Nephron progenitor cell (in vitro differentiated cells): ENCODE results near the gene CHTF8.
A peak's percentile ranks its signal among the peaks of the same experiment; 100 is the strongest.
"Not testable (repeated sequence)": the region's sequence is repeated elsewhere in the genome, so short reads cannot be mapped to it uniquely, and the experiment has no call there.

Source experiments
- DNase-seq: peaks from one replicate; pipeline ENCODE4 v3.0.0; 2021
- H3K27ac Mint-ChIP-seq: 2 replicates; pipeline ENCODE4 v1.8.0; 2021; ENCODE audit warnings: mild to moderate bottlenecking, moderate library complexity, mixed read lengths
- H3K27me3 Mint-ChIP-seq: 2 replicates; pipeline ENCODE4 v1.8.0; 2021; ENCODE audit warnings: mild to moderate bottlenecking, low read depth, mixed read lengths; ENCODE audit not compliant: poor library complexity
- H3K36me3 Mint-ChIP-seq: 2 replicates; pipeline ENCODE4 v1.8.0; 2021; ENCODE audit warnings: low read depth, mixed read lengths
- H3K4me1 Mint-ChIP-seq: 2 replicates; pipeline ENCODE4 v1.8.0; 2021; ENCODE audit warnings: mixed read lengths
- H3K4me3 Mint-ChIP-seq: 2 replicates; pipeline ENCODE4 v1.8.0; 2021; ENCODE audit warnings: mild to moderate bottlenecking, moderate library complexity, mixed read lengths
- H3K9me3 Mint-ChIP-seq: 2 replicates; pipeline ENCODE4 v1.8.0; 2021; ENCODE audit warnings: mild to moderate bottlenecking, moderate library complexity, mixed read lengths
- TF ChIP-seq, protein P1 (sequence below): fragments of 200-600 bp; sonication (generic); IDR thresholded peaks from 2 replicates; pipeline ENCODE4 v1.5.0; 2021; ENCODE audit warnings: antibody characterized with exemption

The CHTF8 gene

DNA sequence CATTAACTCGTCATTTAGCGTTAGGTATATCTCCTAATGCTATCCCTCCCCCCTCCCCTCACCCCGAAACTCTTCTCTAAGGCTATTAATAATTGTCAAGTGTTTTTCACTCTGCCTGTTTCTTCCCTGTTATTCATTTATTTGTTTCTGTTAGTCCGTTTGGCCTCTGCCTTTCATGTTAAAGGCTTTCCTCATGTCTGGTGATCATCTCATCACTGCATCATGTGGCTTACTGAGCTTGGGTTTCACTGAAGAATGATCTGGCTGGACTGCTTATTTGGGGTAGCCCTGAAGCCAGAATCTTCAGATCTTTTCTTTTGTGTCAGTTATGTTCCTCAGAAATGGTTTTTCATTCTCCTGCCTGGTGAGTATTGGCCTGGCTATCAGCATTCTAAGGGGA lies 9.5 kb upstream of the CHTF8 start:
- H3K27ac Mint-ChIP-seq: no peak overlapping the region
- H3K9me3 Mint-ChIP-seq: no peaks in the 10 kb centered on the region
- H3K27me3 Mint-ChIP-seq: no peaks in the 10 kb centered on the region
- peaks cover 79% of the 10 kb centered on the region for H3K36me3 Mint-ChIP-seq
- H3K4me3 Mint-ChIP-seq: no peak overlapping the region
- no peaks in the 10 kb centered on the region for H3K4me1 Mint-ChIP-seq
- DNase-seq: no peak
- TF ChIP-seq, protein P1, sequence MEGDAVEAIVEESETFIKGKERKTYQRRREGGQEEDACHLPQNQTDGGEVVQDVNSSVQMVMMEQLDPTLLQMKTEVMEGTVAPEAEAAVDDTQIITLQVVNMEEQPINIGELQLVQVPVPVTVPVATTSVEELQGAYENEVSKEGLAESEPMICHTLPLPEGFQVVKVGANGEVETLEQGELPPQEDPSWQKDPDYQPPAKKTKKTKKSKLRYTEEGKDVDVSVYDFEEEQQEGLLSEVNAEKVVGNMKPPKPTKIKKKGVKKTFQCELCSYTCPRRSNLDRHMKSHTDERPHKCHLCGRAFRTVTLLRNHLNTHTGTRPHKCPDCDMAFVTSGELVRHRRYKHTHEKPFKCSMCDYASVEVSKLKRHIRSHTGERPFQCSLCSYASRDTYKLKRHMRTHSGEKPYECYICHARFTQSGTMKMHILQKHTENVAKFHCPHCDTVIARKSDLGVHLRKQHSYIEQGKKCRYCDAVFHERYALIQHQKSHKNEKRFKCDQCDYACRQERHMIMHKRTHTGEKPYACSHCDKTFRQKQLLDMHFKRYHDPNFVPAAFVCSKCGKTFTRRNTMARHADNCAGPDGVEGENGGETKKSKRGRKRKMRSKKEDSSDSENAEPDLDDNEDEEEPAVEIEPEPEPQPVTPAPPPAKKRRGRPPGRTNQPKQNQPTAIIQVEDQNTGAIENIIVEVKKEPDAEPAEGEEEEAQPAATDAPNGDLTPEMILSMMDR: no peak

DNA sequence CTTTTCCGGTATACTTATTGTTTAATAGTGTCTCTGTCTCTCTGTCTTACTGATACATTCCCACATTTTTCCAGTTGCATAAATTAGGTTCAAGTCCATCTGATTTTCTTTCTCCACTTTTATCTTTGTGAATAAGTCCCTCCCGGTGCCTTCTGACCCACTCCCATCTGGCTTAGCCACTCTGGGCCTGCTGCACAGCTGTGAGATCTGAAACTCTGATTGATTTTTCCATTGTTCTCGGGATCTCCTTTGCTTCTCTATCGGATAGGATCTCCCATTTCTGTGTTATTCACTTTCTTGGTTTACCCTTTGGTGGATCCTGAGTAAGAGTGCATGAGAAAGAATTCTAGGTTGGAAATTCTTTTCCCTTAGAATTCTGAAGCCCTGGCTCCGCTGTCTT lies 8.6 kb upstream of the CHTF8 start:
- Mint-ChIP-seq H3K36me3 (peaks cover 80% of the 10 kb centered on the region), H3K4me3 (no peak overlapping the region), H3K4me1 (no peaks in the 10 kb centered on the region), H3K9me3 (no peaks in the 10 kb centered on the region), H3K27ac (no peak overlapping the region), H3K27me3 (no peaks in the 10 kb centered on the region)
- DNase-seq: no peak
- TF ChIP-seq, protein P1: no peak

DNA sequence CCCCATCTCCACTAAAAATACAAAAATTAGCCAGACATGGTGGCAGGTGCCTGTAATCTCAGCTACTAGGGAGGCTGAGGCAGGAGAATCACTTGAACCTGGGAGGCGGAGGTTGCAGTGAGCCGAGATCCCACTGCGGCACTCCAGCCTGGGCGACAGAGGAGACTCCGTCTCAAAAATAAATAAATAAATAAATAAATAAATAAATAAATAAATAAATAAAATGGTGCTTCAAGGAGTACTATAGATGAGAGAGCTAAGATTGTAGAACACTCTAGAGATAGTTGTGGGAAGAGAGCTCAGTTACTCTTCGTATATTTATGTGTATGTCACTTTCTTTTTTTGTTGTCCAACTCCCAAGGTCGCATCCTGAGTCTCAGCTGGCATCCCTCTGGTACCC lies 7.1 kb upstream of the CHTF8 start:
- H3K36me3 Mint-ChIP-seq: peaks cover 73% of the 10 kb centered on the region
- not testable (repeated sequence) for H3K27me3 Mint-ChIP-seq, DNase-seq, H3K9me3 Mint-ChIP-seq, H3K4me1 Mint-ChIP-seq, H3K27ac Mint-ChIP-seq, H3K4me3 Mint-ChIP-seq

DNA sequence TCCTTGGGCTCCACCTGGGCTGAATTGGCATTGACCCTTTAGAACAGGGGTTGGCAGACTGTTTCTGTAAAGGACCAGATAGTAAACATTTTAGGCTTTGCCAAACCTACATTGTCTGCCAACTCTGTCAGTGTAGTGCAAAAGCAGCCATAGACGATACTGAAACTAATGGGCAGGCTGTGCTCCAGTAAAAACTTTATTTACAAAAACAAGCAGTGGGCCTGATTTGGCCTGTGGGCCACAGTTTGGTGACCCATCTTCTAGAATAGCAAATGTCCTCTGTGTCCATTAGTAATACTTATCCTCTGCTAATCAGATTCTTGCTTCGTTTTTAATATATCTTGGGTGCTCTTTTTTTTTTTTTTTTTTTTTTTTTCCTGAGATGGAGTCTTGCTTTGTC lies 6.2 kb upstream of the CHTF8 start:
- Mint-ChIP-seq H3K9me3 (no peaks in the 10 kb centered on the region), H3K27me3 (no peaks in the 10 kb centered on the region), H3K4me1 (peaks cover 16% of the 10 kb centered on the region), H3K36me3 (peaks cover 71% of the 10 kb centered on the region), H3K27ac (no peak overlapping the region), H3K4me3 (no peak overlapping the region)
- DNase-seq: no peak
- TF ChIP-seq, protein P1: no peak

DNA sequence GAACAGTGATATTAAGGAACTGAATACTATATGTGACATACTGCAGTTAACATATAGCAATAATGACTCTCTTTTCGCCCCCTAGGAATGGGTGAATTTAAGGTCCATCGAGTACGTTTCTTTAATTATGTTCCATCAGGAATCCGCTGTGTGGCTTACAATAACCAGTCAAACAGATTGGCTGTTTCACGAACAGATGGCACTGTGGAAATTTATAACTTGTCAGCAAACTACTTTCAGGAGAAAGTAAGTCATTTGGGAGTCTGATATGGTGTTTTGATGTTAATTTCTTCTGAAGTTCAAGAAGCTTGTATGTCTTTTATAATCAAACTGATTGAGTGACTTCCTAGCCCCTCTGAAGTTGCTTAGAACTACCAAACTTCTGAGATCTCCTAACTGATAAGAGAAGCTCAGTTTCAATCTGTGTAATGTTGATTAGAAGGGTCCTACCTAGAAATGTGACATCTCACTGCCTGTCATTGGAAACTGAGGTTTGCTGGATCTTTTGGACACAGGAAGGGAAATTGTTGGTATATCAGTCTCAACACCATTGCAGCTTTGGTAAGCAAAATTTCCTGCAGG lies 1.1 kb upstream of the CHTF8 start:
- H3K36me3 Mint-ChIP-seq: peaks cover 45% of the 10 kb centered on the region
- H3K4me1 Mint-ChIP-seq: peaks cover 50% of the 10 kb centered on the region
- peak overlapping the region; percentile 96 for H3K4me3 Mint-ChIP-seq
- TF ChIP-seq, protein P1: no peak
- no peaks in the 10 kb centered on the region for H3K9me3 Mint-ChIP-seq
- no peak overlapping the region for H3K27ac Mint-ChIP-seq
- DNase-seq: no peak
- H3K27me3 Mint-ChIP-seq: no peaks in the 10 kb centered on the region

DNA sequence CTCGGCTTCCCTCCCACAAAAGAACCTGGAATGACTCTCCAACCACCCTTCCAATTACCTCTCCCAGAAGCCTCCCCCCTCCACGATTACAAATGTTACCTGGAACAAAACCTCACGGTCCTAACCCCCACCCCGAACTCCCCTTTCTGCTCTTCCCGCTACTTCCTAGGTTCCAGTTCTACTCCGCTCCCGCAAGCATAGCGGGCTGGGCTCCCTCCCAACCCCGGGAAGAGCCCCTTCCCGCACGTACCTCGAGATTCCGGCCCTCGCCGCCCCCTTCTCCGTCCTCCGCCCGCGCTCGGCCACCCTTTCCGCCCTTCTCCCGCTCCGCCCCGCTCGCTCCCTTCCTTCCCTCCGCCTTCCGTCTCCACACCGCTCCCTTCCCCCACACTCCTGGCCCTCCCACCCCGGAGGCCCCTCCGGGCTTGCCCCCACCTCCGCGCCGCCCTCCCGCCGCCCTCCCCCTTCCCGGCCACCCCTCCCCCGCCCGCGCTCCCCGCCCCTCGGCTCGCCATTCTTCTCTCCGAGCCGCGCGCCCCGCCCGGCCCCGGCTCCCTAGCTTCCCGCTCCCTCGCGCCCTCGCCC lies 457 bp downstream of the CHTF8 start:
- H3K9me3 Mint-ChIP-seq: no peaks in the 10 kb centered on the region
- TF ChIP-seq, protein P1: no peak

More for the DNA sequence above, 457 bp downstream of the CHTF8 start:
- peaks cover 55% of the 10 kb centered on the region for H3K4me1 Mint-ChIP-seq
- no peaks in the 10 kb centered on the region for H3K27me3 Mint-ChIP-seq
- H3K4me3 Mint-ChIP-seq: peak overlapping the region; percentile 96
- peak; percentile 90 for DNase-seq
- peak overlapping the region; percentile 91 for H3K27ac Mint-ChIP-seq
- H3K36me3 Mint-ChIP-seq: peaks cover 48% of the 10 kb centered on the region
